ENCODE results near the gene MYCBP.
"Not testable (repeated sequence)": the region's sequence is repeated elsewhere in the genome, so short reads cannot be mapped to it uniquely, and the experiment has no call there.

The MYCBP gene

GRCh38 chr1:38840281-38840680, 32.9 kb downstream of the MYCBP start:
- Histone ChIP-seq H3K79me2 (ENCODE audit: control insufficient read depth, insufficient read depth, low read length, unreplicated experiment) (peaks cover 5% of the 10 kb centered on the region), H3K36me3 (ENCODE audit: insufficient read depth, low read length) (peaks cover 19% of the 10 kb centered on the region), H3K4me1 (ENCODE audit: control insufficient read depth, insufficient read depth, low read length, unreplicated experiment) (no peaks in the 10 kb centered on the region), H3K27ac (ENCODE audit: low read depth, low read length) (no peak overlapping the region), H3K4me3 (ENCODE audit: low read depth, low read length) (no peak overlapping the region), H3K27me3 (ENCODE audit: insufficient read depth, low read length) (no peaks in the 10 kb centered on the region), H2AFZ (ENCODE audit: low read length, unreplicated experiment) (no peak overlapping the region)

- peaks cover 5% of the 10 kb centered on the region for H3K79me2 ChIP-seq (ENCODE audit: control insufficient read depth, insufficient read depth, low read length, unreplicated experiment)
- no peak overlapping the region for H3K27ac ChIP-seq (ENCODE audit: low read depth, low read length)
- peaks cover 16% of the 10 kb centered on the region for H3K36me3 ChIP-seq (ENCODE audit: insufficient read depth, low read length)
- H3K27me3 ChIP-seq (ENCODE audit: insufficient read depth, low read length): no peaks in the 10 kb centered on the region
- H3K4me1 ChIP-seq (ENCODE audit: control insufficient read depth, insufficient read depth, low read length, unreplicated experiment): no peaks in the 10 kb centered on the region
- no peak overlapping the region for H2AFZ ChIP-seq (ENCODE audit: low read length, unreplicated experiment)
- no peak overlapping the region for H3K4me3 ChIP-seq (ENCODE audit: low read depth, low read length)
Observed at GRCh38 chr1:38839363-38839762, 33.8 kb downstream of the MYCBP start.

GRCh38 chr1:38836316-38836715, 36.8 kb downstream of the MYCBP start:
- H3K4me3 ChIP-seq (ENCODE audit: low read depth, low read length); H3K4me1 ChIP-seq (ENCODE audit: control insufficient read depth, insufficient read depth, low read length, unreplicated experiment); H3K79me2 ChIP-seq (ENCODE audit: control insufficient read depth, insufficient read depth, low read length, unreplicated experiment); H2AFZ ChIP-seq (ENCODE audit: low read length, unreplicated experiment); H3K36me3 ChIP-seq (ENCODE audit: insufficient read depth, low read length); H3K27ac ChIP-seq (ENCODE audit: low read depth, low read length): not testable (repeated sequence)
- H3K27me3 ChIP-seq (ENCODE audit: insufficient read depth, low read length): peaks cover 13% of the 10 kb centered on the region

GRCh38 chr1:38834937-38835827, 38.0 kb downstream of the MYCBP start:
- peaks cover 23% of the 10 kb centered on the region for H3K27me3 ChIP-seq (ENCODE audit: insufficient read depth, low read length)
- H3K79me2 ChIP-seq (ENCODE audit: control insufficient read depth, insufficient read depth, low read length, unreplicated experiment): no peaks in the 10 kb centered on the region
- H3K27ac ChIP-seq (ENCODE audit: low read depth, low read length): no peak overlapping the region
- H3K4me3 ChIP-seq (ENCODE audit: low read depth, low read length): no peak overlapping the region
- no peaks in the 10 kb centered on the region for H3K4me1 ChIP-seq (ENCODE audit: control insufficient read depth, insufficient read depth, low read length, unreplicated experiment)
- peaks cover 8% of the 10 kb centered on the region for H3K36me3 ChIP-seq (ENCODE audit: insufficient read depth, low read length)
- H2AFZ ChIP-seq (ENCODE audit: low read length, unreplicated experiment): no peak overlapping the region

GRCh38 chr1:38834221-38834782, 38.8 kb downstream of the MYCBP start:
- H3K27ac ChIP-seq (ENCODE audit: low read depth, low read length): no peak overlapping the region
- H3K27me3 ChIP-seq (ENCODE audit: insufficient read depth, low read length): peaks cover 29% of the 10 kb centered on the region
- no peak overlapping the region for H3K4me3 ChIP-seq (ENCODE audit: low read depth, low read length)
- H2AFZ ChIP-seq (ENCODE audit: low read length, unreplicated experiment): no peak overlapping the region
- no peaks in the 10 kb centered on the region for H3K4me1 ChIP-seq (ENCODE audit: control insufficient read depth, insufficient read depth, low read length, unreplicated experiment)
- H3K36me3 ChIP-seq (ENCODE audit: insufficient read depth, low read length): peaks cover 8% of the 10 kb centered on the region
- H3K79me2 ChIP-seq (ENCODE audit: control insufficient read depth, insufficient read depth, low read length, unreplicated experiment): no peaks in the 10 kb centered on the region

- H3K27ac ChIP-seq (ENCODE audit: low read depth, low read length): no peak overlapping the region
- H3K27me3 ChIP-seq (ENCODE audit: insufficient read depth, low read length): peaks cover 39% of the 10 kb centered on the region
- H3K36me3 ChIP-seq (ENCODE audit: insufficient read depth, low read length): no peaks in the 10 kb centered on the region; the same call in none of the 2 replicates
- H3K4me3 ChIP-seq (ENCODE audit: low read depth, low read length): no peak overlapping the region
- no peaks in the 10 kb centered on the region for H3K4me1 ChIP-seq (ENCODE audit: control insufficient read depth, insufficient read depth, low read length, unreplicated experiment)
- H2AFZ ChIP-seq (ENCODE audit: low read length, unreplicated experiment): no peak overlapping the region
- H3K79me2 ChIP-seq (ENCODE audit: control insufficient read depth, insufficient read depth, low read length, unreplicated experiment): no peaks in the 10 kb centered on the region
Observed at GRCh38 chr1:38833146-38833545, 40.0 kb downstream of the MYCBP start.

- H3K27me3 ChIP-seq (ENCODE audit: insufficient read depth, low read length): peaks cover 46% of the 10 kb centered on the region
Observed at GRCh38 chr1:38832370-38832734, 40.8 kb downstream of the MYCBP start.

GRCh38 chr1:38831731-38832369, 41.3 kb downstream of the MYCBP start:
- Histone ChIP-seq H3K27me3 (ENCODE audit: insufficient read depth, low read length) (peaks cover 51% of the 10 kb centered on the region), H3K27ac (ENCODE audit: low read depth, low read length) (no peak overlapping the region), H3K36me3 (ENCODE audit: insufficient read depth, low read length) (no peaks in the 10 kb centered on the region), H3K79me2 (ENCODE audit: control insufficient read depth, insufficient read depth, low read length, unreplicated experiment) (no peaks in the 10 kb centered on the region), H2AFZ (ENCODE audit: low read length, unreplicated experiment) (no peak overlapping the region), H3K4me3 (ENCODE audit: low read depth, low read length) (no peak overlapping the region), H3K4me1 (ENCODE audit: control insufficient read depth, insufficient read depth, low read length, unreplicated experiment) (no peaks in the 10 kb centered on the region)

More at GRCh38 chr1:38832370-38832734, 40.8 kb downstream of the MYCBP start:
- no peaks in the 10 kb centered on the region for H3K79me2 ChIP-seq (ENCODE audit: control insufficient read depth, insufficient read depth, low read length, unreplicated experiment)
- no peak overlapping the region for H2AFZ ChIP-seq (ENCODE audit: low read length, unreplicated experiment)
- H3K36me3 ChIP-seq (ENCODE audit: insufficient read depth, low read length): no peaks in the 10 kb centered on the region
- H3K4me3 ChIP-seq (ENCODE audit: low read depth, low read length): no peak overlapping the region
- H3K4me1 ChIP-seq (ENCODE audit: control insufficient read depth, insufficient read depth, low read length, unreplicated experiment): no peaks in the 10 kb centered on the region
- H3K27ac ChIP-seq (ENCODE audit: low read depth, low read length): no peak overlapping the region

GRCh38 chr1:38829368-38829767, 43.8 kb downstream of the MYCBP start:
- H3K27ac ChIP-seq (ENCODE audit: low read depth, low read length): no peak overlapping the region
- H3K4me3 ChIP-seq (ENCODE audit: low read depth, low read length): no peak overlapping the region
- H3K4me1 ChIP-seq (ENCODE audit: control insufficient read depth, insufficient read depth, low read length, unreplicated experiment): no peaks in the 10 kb centered on the region
- no peak overlapping the region for H2AFZ ChIP-seq (ENCODE audit: low read length, unreplicated experiment)
- no peaks in the 10 kb centered on the region for H3K36me3 ChIP-seq (ENCODE audit: insufficient read depth, low read length)
- H3K79me2 ChIP-seq (ENCODE audit: control insufficient read depth, insufficient read depth, low read length, unreplicated experiment): no peaks in the 10 kb centered on the region
- H3K27me3 ChIP-seq (ENCODE audit: insufficient read depth, low read length): peaks cover 76% of the 10 kb centered on the region

- Histone ChIP-seq H3K4me3 (ENCODE audit: low read depth, low read length) (no peak overlapping the region), H3K36me3 (ENCODE audit: insufficient read depth, low read length) (no peaks in the 10 kb centered on the region), H3K27me3 (ENCODE audit: insufficient read depth, low read length) (peaks cover 80% of the 10 kb centered on the region)
Observed at GRCh38 chr1:38827318-38827717, 45.8 kb downstream of the MYCBP start.

More at GRCh38 chr1:38827318-38827717, 45.8 kb downstream of the MYCBP start:
- H2AFZ ChIP-seq (ENCODE audit: low read length, unreplicated experiment): no peak overlapping the region
- H3K4me1 ChIP-seq (ENCODE audit: control insufficient read depth, insufficient read depth, low read length, unreplicated experiment): no peaks in the 10 kb centered on the region
- H3K79me2 ChIP-seq (ENCODE audit: control insufficient read depth, insufficient read depth, low read length, unreplicated experiment): no peaks in the 10 kb centered on the region
- no peak overlapping the region for H3K27ac ChIP-seq (ENCODE audit: low read depth, low read length)

Measured in ACC112 (cell line).